Measurements from ENCODE around the gene MID1. TPM values are rescaled to one million over a fixed set of nuclear protein-coding genes. Genes with fewer than 3 reads are reported as not detected.

Gene MID1
- total and polyA plus RNA-seq, 2 experiments from 2014 or later, result 34.6 to 63.9 TPM

GRCh38 chrX:10429908-10430307, 190.5 kb downstream of the MID1 start:
- no peak for DNase-seq (ENCODE audit: low read depth in 1 of 2, low spot score in 1 of 2)
- H3K27me3 ChIP-seq, result no peaks in the 10 kb centered on the region
- TF ChIP-seq CTCF (IDR thresholded peaks at IDR 0.05; ENCODE audit: low read depth, low read length), result no peak
- no peaks in the 10 kb centered on the region for H3K9me3 ChIP-seq (ENCODE audit: low read depth)
- no peak overlapping the region for H3K4me3 ChIP-seq
- H3K4me1 ChIP-seq (ENCODE audit: low read depth), result no peaks in the 10 kb centered on the region
- H3K27ac ChIP-seq, result no peak overlapping the region
- H3K36me3 ChIP-seq, result no peaks in the 10 kb centered on the region

GRCh38 chrX:10427249-10427648, 193.1 kb downstream of the MID1 start:
- H3K27me3 ChIP-seq, result no peaks in the 10 kb centered on the region
- no peak for DNase-seq (ENCODE audit: low read depth in 1 of 2, low spot score in 1 of 2)
- no peaks in the 10 kb centered on the region for H3K4me1 ChIP-seq (ENCODE audit: low read depth)
- no peak overlapping the region for H3K27ac ChIP-seq
- H3K36me3 ChIP-seq, result no peaks in the 10 kb centered on the region
- no peak overlapping the region for H3K4me3 ChIP-seq
- no peaks in the 10 kb centered on the region for H3K9me3 ChIP-seq (ENCODE audit: low read depth)
- TF ChIP-seq CTCF (IDR thresholded peaks at IDR 0.05; ENCODE audit: low read depth, low read length), result no peak

GRCh38 chrX:10423716-10424115, 196.7 kb downstream of the MID1 start:
- no peaks in the 10 kb centered on the region for H3K27me3 ChIP-seq
- DNase-seq (ENCODE audit: low read depth in 1 of 2, low spot score in 1 of 2), result peak in 1 of 2 donors; percentile 2
- no peaks in the 10 kb centered on the region for H3K36me3 ChIP-seq
- no peak for TF ChIP-seq CTCF (IDR thresholded peaks at IDR 0.05; ENCODE audit: low read depth, low read length)
- no peaks in the 10 kb centered on the region for H3K4me1 ChIP-seq (ENCODE audit: low read depth)
- H3K27ac ChIP-seq, result no peak overlapping the region
- no peaks in the 10 kb centered on the region for H3K9me3 ChIP-seq (ENCODE audit: low read depth)
- H3K4me3 ChIP-seq, result no peak overlapping the region

GRCh38 chrX:10420134-10420533, 200.3 kb downstream of the MID1 start:
- DNase-seq (ENCODE audit: low read depth in 1 of 2, low spot score in 1 of 2), result no peak
- TF ChIP-seq CTCF (IDR thresholded peaks at IDR 0.05; ENCODE audit: low read depth, low read length), result no peak
- Histone ChIP-seq H3K4me1 (ENCODE audit: low read depth) (no peaks in the 10 kb centered on the region), H3K27ac (no peak overlapping the region), H3K27me3 (no peaks in the 10 kb centered on the region), H3K9me3 (ENCODE audit: low read depth) (no peaks in the 10 kb centered on the region), H3K36me3 (no peaks in the 10 kb centered on the region), H3K4me3 (no peak overlapping the region)

- no peak for DNase-seq (ENCODE audit: low read depth in 1 of 2, low spot score in 1 of 2)
- H3K4me3 ChIP-seq, result no peak overlapping the region
- no peaks in the 10 kb centered on the region for H3K27me3 ChIP-seq
- H3K36me3 ChIP-seq, result no peaks in the 10 kb centered on the region
- H3K4me1 ChIP-seq (ENCODE audit: low read depth), result no peaks in the 10 kb centered on the region
- no peaks in the 10 kb centered on the region for H3K9me3 ChIP-seq (ENCODE audit: low read depth)
- no peak for TF ChIP-seq CTCF (IDR thresholded peaks at IDR 0.05; ENCODE audit: low read depth, low read length)
- no peak overlapping the region for H3K27ac ChIP-seq
Measured at GRCh38 chrX:10416424-10416823, 204.0 kb downstream of the MID1 start.

All from cardiac muscle cell (in vitro differentiated cells and primary cell).